ENCODE measurements around the gene DNAJA1. TPM values are rescaled to one million over a fixed set of nuclear protein-coding genes. Genes with fewer than 3 reads are reported as not detected.

DNAJA1 gene
- total RNA-seq, 1 experiment from 2014 or later, result 373 TPM

- intact Hi-C loops (cut with micrococcal nuclease; ENCODE audit: unreplicated experiment), result no loop called here
- no peak for DNase-seq (ENCODE audit: low spot score)
- TF ChIP-seq EZH2 (IDR thresholded peaks at IDR 0.05; ENCODE audit: borderline replicate concordance, low read depth, low read length, poor library complexity, severe bottlenecking) (no peak), CTCF (conservative IDR thresholded peaks at IDR 0.05; ENCODE audit: low read depth, low read length) (no peak)
- Histone ChIP-seq H3K4me1 (ENCODE audit: insufficient read depth, low read length, poor library complexity, severe bottlenecking) (peaks cover 4% of the 10 kb centered on the region), H3K27me3 (replicated peaks; ENCODE audit: insufficient read depth, low read depth, low read length, poor library complexity) (no peaks in the 10 kb centered on the region), H3K4me3 (ENCODE audit: low read depth, low read length, poor library complexity, severe bottlenecking) (no peak overlapping the region), H3K27ac (ENCODE audit: low read depth, low read length, poor library complexity, severe bottlenecking) (no peak overlapping the region), H3K36me3 (ENCODE audit: insufficient read depth, low read length, poor library complexity, severe bottlenecking) (no peaks in the 10 kb centered on the region), H3K9me3 (ENCODE audit: low read depth, low read length, poor library complexity, severe bottlenecking) (no peaks in the 10 kb centered on the region)
- BruUV-seq (replicated peaks), result no TSS peak
- ChIA-PET CTCF (no interaction called here), POLR2A (ENCODE audit: low non-redundant PET) (interaction anchor here (1.0 kb wide), 1 partner anchor 11 kb away, joined by 4 read pairs; the partner anchor contains the start of gene DNAJA1)
Measured at GRCh38 chr9:33013962-33014664, 11.0 kb upstream of the DNAJA1 start.

- CTCF ChIA-PET, result no interaction called here
- intact Hi-C loops (cut with micrococcal nuclease; ENCODE audit: unreplicated experiment), result no loop called here
- POLR2A ChIA-PET (ENCODE audit: low non-redundant PET), result interaction anchor here (1.0 kb wide), 1 partner anchor 10 kb away, joined by 4 read pairs; the partner anchor contains the start of gene DNAJA1
Measured at GRCh38 chr9:33014665-33015014, 10.4 kb upstream of the DNAJA1 start.

GRCh38 chr9:33017283-33018041, 7.6 kb upstream of the DNAJA1 start:
- ChIA-PET CTCF (no interaction called here), POLR2A (ENCODE audit: low non-redundant PET) (no interaction called here)
- TF ChIP-seq EZH2 (IDR thresholded peaks at IDR 0.05; ENCODE audit: borderline replicate concordance, low read depth, low read length, poor library complexity, severe bottlenecking) (no peak), CTCF (conservative IDR thresholded peaks at IDR 0.05; ENCODE audit: low read depth, low read length) (no peak)
- Histone ChIP-seq H3K9me3 (ENCODE audit: low read depth, low read length, poor library complexity, severe bottlenecking) (no peaks in the 10 kb centered on the region), H3K36me3 (ENCODE audit: insufficient read depth, low read length, poor library complexity, severe bottlenecking) (peaks cover 5% of the 10 kb centered on the region), H3K4me1 (ENCODE audit: insufficient read depth, low read length, poor library complexity, severe bottlenecking) (peaks cover 4% of the 10 kb centered on the region), H3K27me3 (replicated peaks; ENCODE audit: insufficient read depth, low read depth, low read length, poor library complexity) (no peaks in the 10 kb centered on the region), H3K4me3 (ENCODE audit: low read depth, low read length, poor library complexity, severe bottlenecking) (no peak overlapping the region), H3K27ac (ENCODE audit: low read depth, low read length, poor library complexity, severe bottlenecking) (no peak overlapping the region)
- no TSS peak for BruUV-seq (replicated peaks)
- intact Hi-C loops (cut with micrococcal nuclease; ENCODE audit: unreplicated experiment), result no loop called here
- peak; percentile 25 for DNase-seq (ENCODE audit: low spot score)

More at GRCh38 chr9:33014665-33015014, 10.4 kb upstream of the DNAJA1 start:
- Histone ChIP-seq H3K4me3 (ENCODE audit: low read depth, low read length, poor library complexity, severe bottlenecking) (no peak overlapping the region), H3K4me1 (ENCODE audit: insufficient read depth, low read length, poor library complexity, severe bottlenecking) (peaks cover 4% of the 10 kb centered on the region), H3K9me3 (ENCODE audit: low read depth, low read length, poor library complexity, severe bottlenecking) (no peaks in the 10 kb centered on the region), H3K27ac (ENCODE audit: low read depth, low read length, poor library complexity, severe bottlenecking) (no peak overlapping the region), H3K36me3 (ENCODE audit: insufficient read depth, low read length, poor library complexity, severe bottlenecking) (no peaks in the 10 kb centered on the region), H3K27me3 (replicated peaks; ENCODE audit: insufficient read depth, low read depth, low read length, poor library complexity) (no peaks in the 10 kb centered on the region)
- TF ChIP-seq EZH2 (IDR thresholded peaks at IDR 0.05; ENCODE audit: borderline replicate concordance, low read depth, low read length, poor library complexity, severe bottlenecking) (no peak), CTCF (conservative IDR thresholded peaks at IDR 0.05; ENCODE audit: low read depth, low read length) (no peak)
- DNase-seq (ENCODE audit: low spot score), result no peak
- BruUV-seq (replicated peaks), result no TSS peak

All from A673 (cell line).